HepG2 (cell line): Measurements from ENCODE around the gene FAM89B. TPM values are rescaled to one million over a fixed set of nuclear protein-coding genes. Genes with fewer than 3 reads are reported as not detected.
A peak's percentile ranks its signal among the peaks of the same experiment; 100 is the strongest.

ENCODE experiments used
- BORCS8-MEF2B ChIP-seq: sonication (generic); formaldehyde crosslinking; IDR thresholded peaks from 2 replicates; pipeline ENCODE4 v1.8.0; 2022; ENCODE audit warnings: mild to moderate bottlenecking, missing genetic modification reagents
- CREB1 ChIP-seq, 2 experiments: fragments of 450-650 bp in 1 of 2; IDR thresholded peaks; 2 replicates each; pipeline ENCODE4 v1.6.1; 2016 to 2017; ENCODE audit warnings: control low read depth in 1 of 2, mild to moderate bottlenecking in 1 of 2, missing compliant biosample characterization in 1 of 2, missing genetic modification characterization in 1 of 2
- DMAP1 ChIP-seq: IDR thresholded peaks from 2 replicates; pipeline ENCODE4 v1.6.1; 2016
- EP300 ChIP-seq, 3 experiments: sonication (generic) in 1 of 3; formaldehyde crosslinking in 1 of 3; IDR thresholded peaks; 2 replicates each; pipeline versions ENCODE4 v1.5.1 to v1.6.1; 2011 to 2020; ENCODE audit warnings: low read depth in 2 of 3, low read length in 2 of 3, borderline replicate concordance in 1 of 3, improper control_type of control experiment in 1 of 3, mild to moderate bottlenecking in 1 of 3, missing genetic modification reagents in 1 of 3, moderate library complexity in 1 of 3
- KLF16 ChIP-seq, 2 experiments: sonication (generic) in 1 of 2; formaldehyde crosslinking in 1 of 2; IDR thresholded peaks; 2 replicates each; pipeline versions ENCODE4 v1.6.1 to v1.8.0; 2016 to 2023; ENCODE audit warnings: missing genetic modification reagents in 2 of 2, missing compliant biosample characterization in 1 of 2
- LCORL ChIP-seq, 2 experiments: fragments of 450-650 bp in 1 of 2; sonication (generic) in 1 of 2; formaldehyde crosslinking in 1 of 2; IDR thresholded peaks; 2 replicates each; pipeline versions ENCODE4 v1.5.0 to v1.6.1; 2017 to 2020; ENCODE audit warnings: antibody characterized with exemption in 1 of 2, missing genetic modification reagents in 1 of 2
- MAX ChIP-seq: IDR thresholded peaks from 2 replicates; pipeline ENCODE4 v1.6.1; 2012; ENCODE audit warnings: inconsistent platforms
- ONECUT2 ChIP-seq: sonication (generic); formaldehyde crosslinking; IDR thresholded peaks from 2 replicates; pipeline ENCODE4 v1.4.0; 2020; ENCODE audit warnings: missing genetic modification reagents
- PPARG ChIP-seq: conservative IDR thresholded peaks from 2 replicates; pipeline ENCODE4 v1.6.1; 2016; ENCODE audit warnings: missing biosample characterization, missing genetic modification reagents
- SALL2 ChIP-seq: sonication (generic); formaldehyde crosslinking; IDR thresholded peaks from 2 replicates; pipeline ENCODE4 v1.8.1; 2023; ENCODE audit warnings: mild to moderate bottlenecking, missing genetic modification reagents, inconsistent platforms
- SKI ChIP-seq: fragments of 450-650 bp; IDR thresholded peaks from one replicate; pipeline ENCODE4 v1.6.1; 2018; ENCODE audit warnings: mild to moderate bottlenecking; ENCODE audit not compliant: partially characterized antibody
- TBX2 ChIP-seq: sonication (generic); formaldehyde crosslinking; IDR thresholded peaks from 2 replicates; pipeline ENCODE4 v1.5.0; 2020; ENCODE audit warnings: missing genetic modification reagents, mild to moderate bottlenecking, borderline replicate concordance
- TSC22D2 ChIP-seq: sonication (generic); formaldehyde crosslinking; IDR thresholded peaks from 2 replicates; pipeline ENCODE4 v1.5.1; 2020; ENCODE audit warnings: missing genetic modification reagents, mild to moderate bottlenecking, borderline replicate concordance
- YEATS2 ChIP-seq: sonication (generic); formaldehyde crosslinking; IDR thresholded peaks from 2 replicates; pipeline ENCODE4 v1.4.0; 2020; ENCODE audit warnings: missing genetic modification reagents, borderline replicate concordance
- ZEB1 ChIP-seq: IDR thresholded peaks from 2 replicates; pipeline ENCODE4 v1.6.1; 2012; ENCODE audit warnings: mild to moderate bottlenecking, low read depth, inconsistent platforms; ENCODE audit not compliant: insufficient replicate concordance
- ZNF317 ChIP-seq: sonication (generic); formaldehyde crosslinking; IDR thresholded peaks from 2 replicates; pipeline ENCODE4 v1.5.0; 2020; ENCODE audit warnings: mild to moderate bottlenecking, missing genetic modification reagents
- ZNF607 ChIP-seq: sonication (generic); formaldehyde crosslinking; IDR thresholded peaks from 2 replicates; pipeline ENCODE4 v1.5.1; 2020; ENCODE audit warnings: missing genetic modification reagents, mild to moderate bottlenecking, borderline replicate concordance
- ZNF740 ChIP-seq: sonication (generic); formaldehyde crosslinking; IDR thresholded peaks from 2 replicates; pipeline ENCODE4 v1.4.0; 2020; ENCODE audit warnings: missing genetic modification reagents
- ZNF746 ChIP-seq: sonication (generic); formaldehyde crosslinking; IDR thresholded peaks from 2 replicates; pipeline ENCODE4 v1.8.0; 2022; ENCODE audit warnings: mild to moderate bottlenecking, missing genetic modification reagents
- polyA plus RNA-seq, 8 experiments: library from polyadenylated mRNA; depleted of rRNA in 3 of 8; stranded (reverse) in 7 of 8; unstranded in 1 of 8; fragments of >200 nt; fragmentation: Illumina TruSeq in 4 of 8; extraction: Trizol in 4 of 8; gene quantifications; 2 replicates each; pipeline versions ENCODE4 v1.2.1 to v1.2.3, GENCODE V29; 2011 to 2016; ENCODE audit warnings: low read depth in 4 of 8, missing spikeins in 1 of 8, mixed read lengths in 1 of 8; ENCODE audit not compliant: insufficient read depth in 1 of 8
- total RNA-seq, 5 experiments: library from RNA; depleted of rRNA; stranded (reverse); fragments of >200 nt; fragmentation: Illumina TruSeq; extraction: Trizol; gene quantifications; 2 replicates each; pipeline ENCODE4 v1.2.3, GENCODE V29; 2016; ENCODE audit warnings: low read depth in 1 of 5
- TF ChIP-seq, protein P1 (sequence below): sonication (generic); formaldehyde crosslinking; conservative IDR thresholded peaks from 2 replicates; pipeline ENCODE4 v1.8.0; 2022; ENCODE audit warnings: low read depth, missing genetic modification reagents
- TF ChIP-seq, protein P2 (sequence below): sonication (generic); formaldehyde crosslinking; IDR thresholded peaks from 2 replicates; pipeline ENCODE4 v1.8.0; 2022; ENCODE audit warnings: low read depth, missing genetic modification reagents
- TF ChIP-seq, protein P3 (sequence below): sonication (generic); formaldehyde crosslinking; IDR thresholded peaks from 2 replicates; pipeline ENCODE4 v1.4.0; 2020; ENCODE audit warnings: mild to moderate bottlenecking, missing genetic modification reagents
- TF ChIP-seq, protein P4 (sequence below): sonication (generic); formaldehyde crosslinking; IDR thresholded peaks from 2 replicates; pipeline ENCODE4 v1.5.0; 2020; ENCODE audit warnings: missing genetic modification reagents, mild to moderate bottlenecking, borderline replicate concordance

FAM89B gene
- total and polyA plus RNA-seq, 2 of the 13 experiments (the other 11 are each of a cell fraction or from before 2014, with no cell fraction given) = 5.7 to 8.0 TPM

GRCh38 chr11:65574109-65574810 is 1.9 kb downstream of the FAM89B start (continued):
- TF ChIP-seq, protein P1, sequence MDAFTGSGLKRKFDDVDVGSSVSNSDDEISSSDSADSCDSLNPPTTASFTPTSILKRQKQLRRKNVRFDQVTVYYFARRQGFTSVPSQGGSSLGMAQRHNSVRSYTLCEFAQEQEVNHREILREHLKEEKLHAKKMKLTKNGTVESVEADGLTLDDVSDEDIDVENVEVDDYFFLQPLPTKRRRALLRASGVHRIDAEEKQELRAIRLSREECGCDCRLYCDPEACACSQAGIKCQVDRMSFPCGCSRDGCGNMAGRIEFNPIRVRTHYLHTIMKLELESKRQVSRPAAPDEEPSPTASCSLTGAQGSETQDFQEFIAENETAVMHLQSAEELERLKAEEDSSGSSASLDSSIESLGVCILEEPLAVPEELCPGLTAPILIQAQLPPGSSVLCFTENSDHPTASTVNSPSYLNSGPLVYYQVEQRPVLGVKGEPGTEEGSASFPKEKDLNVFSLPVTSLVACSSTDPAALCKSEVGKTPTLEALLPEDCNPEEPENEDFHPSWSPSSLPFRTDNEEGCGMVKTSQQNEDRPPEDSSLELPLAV = no peak
- TF ChIP-seq ZNF317 (CRISPR knock-in tag) = no peak
- TF ChIP-seq, protein P2, sequence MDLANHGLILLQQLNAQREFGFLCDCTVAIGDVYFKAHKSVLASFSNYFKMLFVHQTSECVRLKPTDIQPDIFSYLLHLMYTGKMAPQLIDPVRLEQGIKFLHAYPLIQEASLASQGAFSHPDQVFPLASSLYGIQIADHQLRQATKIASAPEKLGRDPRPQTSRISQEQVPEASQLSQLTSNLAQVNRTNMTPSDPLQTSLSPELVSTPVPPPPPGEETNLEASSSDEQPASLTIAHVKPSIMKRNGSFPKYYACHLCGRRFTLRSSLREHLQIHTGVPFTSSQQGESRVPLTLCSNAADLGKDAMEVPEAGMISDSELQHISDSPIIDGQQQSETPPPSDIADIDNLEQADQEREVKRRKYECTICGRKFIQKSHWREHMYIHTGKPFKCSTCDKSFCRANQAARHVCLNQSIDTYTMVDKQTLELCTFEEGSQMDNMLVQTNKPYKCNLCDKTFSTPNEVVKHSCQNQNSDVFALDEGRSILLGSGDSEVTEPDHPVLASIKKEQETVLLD (CRISPR knock-in tag) = peak; percentile 86
- no peak for TF ChIP-seq LCORL (IDR thresholded peaks at IDR 0.05)
- peak; percentile 43; the same call in 1 of the 2 replicates for TF ChIP-seq LCORL (CRISPR knock-in tag; IDR thresholded peaks at IDR 0.05)
- TF ChIP-seq CREB1 (IDR thresholded peaks at IDR 0.05) = no peak
- TF ChIP-seq CREB1 (CRISPR knock-in tag; IDR thresholded peaks at IDR 0.05) = no peak
- TF ChIP-seq, protein P3, sequence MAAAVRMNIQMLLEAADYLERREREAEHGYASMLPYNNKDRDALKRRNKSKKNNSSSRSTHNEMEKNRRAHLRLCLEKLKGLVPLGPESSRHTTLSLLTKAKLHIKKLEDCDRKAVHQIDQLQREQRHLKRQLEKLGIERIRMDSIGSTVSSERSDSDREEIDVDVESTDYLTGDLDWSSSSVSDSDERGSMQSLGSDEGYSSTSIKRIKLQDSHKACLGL (CRISPR knock-in tag) = peak; percentile 42; the same call in 1 of the 2 replicates
- TF ChIP-seq TSC22D2 (CRISPR knock-in tag) = no peak
- peak; percentile 59; the same call in 1 of the 2 replicates for TF ChIP-seq YEATS2 (CRISPR knock-in tag)
- TF ChIP-seq, protein P4, sequence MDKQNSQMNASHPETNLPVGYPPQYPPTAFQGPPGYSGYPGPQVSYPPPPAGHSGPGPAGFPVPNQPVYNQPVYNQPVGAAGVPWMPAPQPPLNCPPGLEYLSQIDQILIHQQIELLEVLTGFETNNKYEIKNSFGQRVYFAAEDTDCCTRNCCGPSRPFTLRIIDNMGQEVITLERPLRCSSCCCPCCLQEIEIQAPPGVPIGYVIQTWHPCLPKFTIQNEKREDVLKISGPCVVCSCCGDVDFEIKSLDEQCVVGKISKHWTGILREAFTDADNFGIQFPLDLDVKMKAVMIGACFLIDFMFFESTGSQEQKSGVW = no peak
- peak; percentile 81 for TF ChIP-seq ZNF740
- no peak for TF ChIP-seq ZNF607
- peak in 1 of 2 experiments; percentile 36; a peak in 1 of 4 replicates for TF ChIP-seq EP300 (IDR thresholded peaks at IDR 0.05; ENCODE audit: low read depth in 2 of 2, low read length in 2 of 2)
- no peak for TF ChIP-seq EP300 (CRISPR knock-in tag; IDR thresholded peaks at IDR 0.05; ENCODE audit: borderline replicate concordance)
- TF ChIP-seq ZNF746 (CRISPR knock-in tag) = peak; percentile 40; the same call in 1 of the 2 replicates
- 0 out of 2 replicates have a peak, but pooled peaks have one; percentile 15 for TF ChIP-seq BORCS8-MEF2B (CRISPR knock-in tag)
- TF ChIP-seq ZEB1 = peak; percentile 15
- TF ChIP-seq TBX2 (CRISPR knock-in tag) = peak; percentile 54; the same call in 1 of the 2 replicates
- 0 out of 4 replicates have a peak, but pooled peaks of 1 of the 2 experiments have one; percentile 33 for TF ChIP-seq KLF16 (CRISPR knock-in tag; IDR thresholded peaks at IDR 0.05)
- TF ChIP-seq SKI = peak; percentile 51
- TF ChIP-seq MAX = peak; percentile 55
- 0 out of 2 replicates have a peak, but pooled peaks have one; percentile 9 for TF ChIP-seq ONECUT2 (CRISPR knock-in tag)
- peak; percentile 51; the same call in 1 of the 2 replicates for TF ChIP-seq DMAP1 (CRISPR knock-in tag)
- TF ChIP-seq SALL2 (CRISPR knock-in tag) = peak; percentile 55; the same call in 1 of the 2 replicates
- 0 out of 2 replicates have a peak, but pooled peaks have one; percentile 9 for TF ChIP-seq PPARG (CRISPR knock-in tag)
